Nephron (organoid): ENCODE results near the gene FBXW2.

Experiments used
- H3K27ac Mint-ChIP-seq, 3 experiments: 2 replicates each; pipeline ENCODE4 v1.8.0; 2020; ENCODE audit warnings: mixed read lengths in 3 of 3, mild to moderate bottlenecking in 2 of 3, moderate library complexity in 1 of 3
- H3K27me3 Mint-ChIP-seq: 2 replicates; pipeline ENCODE4 v1.8.0; 2021; ENCODE audit warnings: low read depth, mild to moderate bottlenecking, moderate library complexity, mixed read lengths
- H3K36me3 Mint-ChIP-seq: 2 replicates; pipeline ENCODE4 v1.8.0; 2020; ENCODE audit warnings: low read depth, mixed read lengths
- H3K4me1 Mint-ChIP-seq: 2 replicates; pipeline ENCODE4 v1.8.0; 2020; ENCODE audit warnings: mixed read lengths
- H3K4me3 Mint-ChIP-seq, 3 experiments: 2 replicates each; pipeline ENCODE4 v1.8.0; 2020; ENCODE audit warnings: mild to moderate bottlenecking in 3 of 3, mixed read lengths in 3 of 3, moderate library complexity in 2 of 3
- H3K9me3 Mint-ChIP-seq: 2 replicates; pipeline ENCODE4 v1.8.0; 2020; ENCODE audit warnings: mixed read lengths
- TF ChIP-seq, protein P1 (sequence below), 3 experiments: fragments of 200-600 bp; sonication (generic); IDR thresholded peaks; one replicate each; pipeline ENCODE4 v1.5.0; 2021; ENCODE audit warnings: antibody characterized with exemption in 3 of 3; ENCODE audit not compliant: unreplicated experiment in 3 of 3

Gene FBXW2

GRCh38 chr9:120741191-120741590 lies 52.0 kb downstream of the FBXW2 start:
- H3K9me3 Mint-ChIP-seq: peaks cover 3% of the 10 kb centered on the region
- no peaks in the 10 kb centered on the region for H3K36me3 Mint-ChIP-seq
- no peaks in the 10 kb centered on the region for H3K27me3 Mint-ChIP-seq
- TF ChIP-seq, protein P1, sequence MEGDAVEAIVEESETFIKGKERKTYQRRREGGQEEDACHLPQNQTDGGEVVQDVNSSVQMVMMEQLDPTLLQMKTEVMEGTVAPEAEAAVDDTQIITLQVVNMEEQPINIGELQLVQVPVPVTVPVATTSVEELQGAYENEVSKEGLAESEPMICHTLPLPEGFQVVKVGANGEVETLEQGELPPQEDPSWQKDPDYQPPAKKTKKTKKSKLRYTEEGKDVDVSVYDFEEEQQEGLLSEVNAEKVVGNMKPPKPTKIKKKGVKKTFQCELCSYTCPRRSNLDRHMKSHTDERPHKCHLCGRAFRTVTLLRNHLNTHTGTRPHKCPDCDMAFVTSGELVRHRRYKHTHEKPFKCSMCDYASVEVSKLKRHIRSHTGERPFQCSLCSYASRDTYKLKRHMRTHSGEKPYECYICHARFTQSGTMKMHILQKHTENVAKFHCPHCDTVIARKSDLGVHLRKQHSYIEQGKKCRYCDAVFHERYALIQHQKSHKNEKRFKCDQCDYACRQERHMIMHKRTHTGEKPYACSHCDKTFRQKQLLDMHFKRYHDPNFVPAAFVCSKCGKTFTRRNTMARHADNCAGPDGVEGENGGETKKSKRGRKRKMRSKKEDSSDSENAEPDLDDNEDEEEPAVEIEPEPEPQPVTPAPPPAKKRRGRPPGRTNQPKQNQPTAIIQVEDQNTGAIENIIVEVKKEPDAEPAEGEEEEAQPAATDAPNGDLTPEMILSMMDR (IDR thresholded peaks at IDR 0.05; ENCODE audit: unreplicated experiment in 3 of 3): no peak
- H3K4me3 Mint-ChIP-seq: no peak overlapping the region
- H3K27ac Mint-ChIP-seq: no peak overlapping the region
- H3K4me1 Mint-ChIP-seq: no peaks in the 10 kb centered on the region

DNA sequence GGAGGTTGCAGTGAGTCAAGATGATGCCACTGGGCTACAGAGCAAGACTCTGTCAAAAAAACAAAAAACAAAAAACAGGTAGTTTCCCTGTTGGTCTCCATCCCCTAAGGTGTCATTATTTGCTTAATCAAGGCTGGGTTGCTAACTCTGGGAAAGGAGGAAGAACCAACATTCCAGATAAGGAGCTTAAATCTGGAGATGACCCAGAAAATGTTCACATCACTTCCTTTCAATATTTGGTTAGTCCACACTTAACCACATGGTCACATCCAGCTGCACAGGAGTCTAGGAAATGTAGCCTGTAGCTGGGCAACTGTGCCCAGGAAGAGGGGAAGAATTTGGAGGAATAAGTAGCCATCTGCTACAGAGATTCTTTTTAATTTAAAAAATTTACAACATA lies 53.1 kb downstream of the FBXW2 start:
- H3K4me1 Mint-ChIP-seq: no peaks in the 10 kb centered on the region
- no peaks in the 10 kb centered on the region for H3K36me3 Mint-ChIP-seq
- no peaks in the 10 kb centered on the region for H3K27me3 Mint-ChIP-seq
- peaks cover under 1% of the 10 kb centered on the region for H3K9me3 Mint-ChIP-seq
- TF ChIP-seq, protein P1 (IDR thresholded peaks at IDR 0.05; ENCODE audit: unreplicated experiment in 3 of 3): no peak
- H3K4me3 Mint-ChIP-seq: no peak overlapping the region
- no peak overlapping the region for H3K27ac Mint-ChIP-seq

- Mint-ChIP-seq H3K4me1 (no peaks in the 10 kb centered on the region), H3K27ac (no peak overlapping the region), H3K36me3 (no peaks in the 10 kb centered on the region), H3K4me3 (no peak overlapping the region), H3K9me3 (no peaks in the 10 kb centered on the region), H3K27me3 (no peaks in the 10 kb centered on the region)
- TF ChIP-seq, protein P1 (IDR thresholded peaks at IDR 0.05; ENCODE audit: unreplicated experiment in 3 of 3): no peak
Observed at GRCh38 chr9:120737416-120738165, 55.6 kb downstream of the FBXW2 start.

DNA sequence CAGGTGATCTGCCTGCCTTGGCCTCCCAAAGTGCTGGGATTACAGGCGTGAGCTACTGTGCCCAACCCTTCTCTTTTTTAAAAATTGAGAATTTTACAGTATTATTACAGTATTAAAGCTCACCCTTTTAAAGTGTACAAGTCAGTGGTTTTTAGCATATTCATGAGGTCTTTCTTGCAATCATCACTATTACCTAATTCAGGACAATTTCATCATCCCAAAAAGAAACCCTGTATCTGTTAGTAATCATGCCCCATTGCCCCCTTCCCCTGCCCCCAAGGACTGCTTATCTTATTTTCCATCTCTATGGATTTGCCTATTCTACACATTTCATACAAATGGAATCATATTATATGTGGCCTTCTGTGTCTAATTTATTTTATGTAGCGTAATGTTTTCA lies 56.3 kb downstream of the FBXW2 start:
- H3K9me3 Mint-ChIP-seq: no peaks in the 10 kb centered on the region

DNA sequence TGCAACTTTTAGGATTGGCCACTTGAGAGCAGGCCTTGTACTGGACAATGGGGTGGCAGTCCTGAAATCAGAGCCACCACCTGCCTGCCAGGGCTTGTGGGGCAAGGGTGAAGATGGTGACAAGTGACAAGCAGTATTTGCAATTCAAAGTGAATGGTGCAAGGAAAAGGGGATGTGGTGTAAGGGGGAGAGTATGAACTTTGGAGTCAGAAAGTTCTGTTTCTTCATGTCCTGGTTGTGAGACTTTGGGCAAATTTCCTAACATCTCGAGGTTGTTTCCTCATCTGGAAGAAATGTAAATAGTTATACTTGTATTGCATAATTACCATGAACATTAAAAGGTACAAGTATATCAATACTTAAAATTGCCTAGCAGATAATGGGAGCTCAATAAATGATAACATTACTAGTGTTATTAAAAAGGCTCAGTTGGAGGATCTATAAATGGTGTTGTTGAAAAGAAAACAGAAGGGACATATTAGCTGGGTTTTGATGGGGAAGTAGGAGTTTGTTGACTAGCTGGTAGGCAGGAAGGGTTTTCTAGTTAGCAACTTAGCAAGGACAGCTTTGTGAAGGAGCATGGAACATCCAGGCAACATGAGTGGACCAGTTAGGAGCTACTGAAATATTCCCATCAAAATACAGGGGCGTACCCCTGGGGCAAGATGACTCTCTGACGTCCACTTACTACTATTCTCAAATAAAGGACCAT lies 57.6 kb downstream of the FBXW2 start:
- Mint-ChIP-seq H3K4me3 (no peak overlapping the region), H3K4me1 (no peaks in the 10 kb centered on the region), H3K27ac (no peak overlapping the region), H3K36me3 (no peaks in the 10 kb centered on the region), H3K9me3 (no peaks in the 10 kb centered on the region), H3K27me3 (peaks cover 4% of the 10 kb centered on the region)
- TF ChIP-seq, protein P1 (IDR thresholded peaks at IDR 0.05; ENCODE audit: unreplicated experiment in 3 of 3): no peak

More for the DNA sequence above, 56.3 kb downstream of the FBXW2 start:
- H3K4me3 Mint-ChIP-seq: no peak overlapping the region
- peaks cover 4% of the 10 kb centered on the region for H3K27me3 Mint-ChIP-seq
- H3K4me1 Mint-ChIP-seq: no peaks in the 10 kb centered on the region
- no peak overlapping the region for H3K27ac Mint-ChIP-seq
- TF ChIP-seq, protein P1 (IDR thresholded peaks at IDR 0.05; ENCODE audit: unreplicated experiment in 3 of 3): no peak
- H3K36me3 Mint-ChIP-seq: no peaks in the 10 kb centered on the region
